Stomach (tissue), 4 donors: ENCODE data around the gene LTF.

ENCODE experiments used
- CTCF ChIP-seq, 7 experiments: fragments of 450-650 bp in 4 of 7; fragments of 200-600 bp in 3 of 7; sonication (generic) in 3 of 7; IDR thresholded peaks; one replicate each; pipeline ENCODE4 v1.5.1; 2016 to 2019; ENCODE audit warnings: antibody characterized with exemption in 7 of 7, control low read depth in 2 of 7, mild to moderate bottlenecking in 1 of 7
- EP300 ChIP-seq: sonication (generic); formaldehyde crosslinking; IDR thresholded peaks from one replicate; pipeline ENCODE4 v1.6.1; 2017; ENCODE audit warnings: antibody characterized with exemption

- TF ChIP-seq CTCF (IDR thresholded peaks at IDR 0.05) (peak in 4 of 7 experiments; percentile 5 to 47 (median 26)), EP300 (no peak)
These were observed 14.8 kb downstream of the LTF start for GRCh38 chr3:46449755-46450552.
